OCI-LY3 (cell line): ENCODE data around the gene TSEN2.

Experiments used
- H2AFZ ChIP-seq: fragments of 200-600, 300-600 bp; shearing (Covaris generic); 2 replicates; pipeline ENCODE4 v1.6.0; 2014; ENCODE audit warnings: antibody characterized with exemption, low read depth, low read length
- H3K27ac ChIP-seq: fragments of 200-600, 300-600 bp; sonication (generic); 2 replicates; pipeline ENCODE4 v1.5.1; 2014; ENCODE audit warnings: mild to moderate bottlenecking, low read length, moderate library complexity, mixed read lengths
- H3K27me3 ChIP-seq: fragments of 200-600, 300-600 bp; sonication (generic); 2 replicates; pipeline ENCODE4 v1.6.1; 2014; ENCODE audit warnings: low read depth, low read length, mixed read lengths
- H3K36me3 ChIP-seq: fragments of 200-600, 300-600 bp; sonication (generic); replicated peaks from 2 replicates; pipeline ENCODE3; 2014; ENCODE audit warnings: low read depth, low read length, mixed read lengths
- H3K4me1 ChIP-seq: fragments of 300-600, 200-600 bp; sonication (generic); 2 replicates; pipeline ENCODE4 v1.6.1; 2014; ENCODE audit warnings: low read length, mixed read lengths
- H3K4me2 ChIP-seq: fragments of 200-600, 300-600 bp; sonication (generic); 2 replicates; pipeline ENCODE4 v1.6.1; 2014; ENCODE audit warnings: low read length, mixed read lengths
- H3K4me3 ChIP-seq: fragments of 300-600, 200-600 bp; sonication (generic); 2 replicates; pipeline ENCODE4 v1.5.1; 2014; ENCODE audit warnings: antibody characterized with exemption, mild to moderate bottlenecking, low read length, moderate library complexity
- H3K79me2 ChIP-seq: fragments of 300-600, 200-600 bp; shearing (Covaris generic); 2 replicates; pipeline ENCODE4 v1.6.1; 2014; ENCODE audit warnings: mild to moderate bottlenecking, low read length, mixed read lengths
- H3K9ac ChIP-seq: fragments of 300-600, 200-600 bp; shearing (Covaris generic); 2 replicates; pipeline ENCODE4 v1.6.0; 2014; ENCODE audit warnings: mild to moderate bottlenecking, low read length, moderate library complexity
- H3K9me3 ChIP-seq: fragments of 200-600, 300-600 bp; shearing (Covaris generic); 2 replicates; pipeline ENCODE4 v1.6.1; 2014; ENCODE audit warnings: low read length, mixed read lengths; ENCODE audit not compliant: insufficient read depth
- H4K20me1 ChIP-seq: fragments of 200-600, 300-600 bp; sonication (generic); 2 replicates; pipeline ENCODE4 v1.6.1; 2016; ENCODE audit warnings: low read length, mixed read lengths; ENCODE audit not compliant: insufficient read depth
- CTCF ChIP-seq: fragments of 200-600, 300-600 bp; sonication (generic); IDR thresholded peaks from 2 replicates; pipeline ENCODE4 v1.5.1; 2014; ENCODE audit warnings: antibody characterized with exemption, low read length, low read depth
- EZH2phosphoT487 ChIP-seq: fragments of 200-600 bp; shearing (Covaris generic); IDR thresholded peaks from 2 replicates; pipeline ENCODE4 v1.6.1; 2018; ENCODE audit warnings: antibody characterized with exemption, mixed run types, low read depth

TSEN2 gene

GRCh38 chr3:12507591-12508281 lies 23.5 kb downstream of the TSEN2 start:
- Histone ChIP-seq H3K4me2 (no peak overlapping the region), H3K9ac (no peak overlapping the region), H3K4me3 (no peak overlapping the region), H3K27me3 (no peaks in the 10 kb centered on the region), H3K79me2 (no peaks in the 10 kb centered on the region), H2AFZ (no peak overlapping the region), H4K20me1 (no peaks in the 10 kb centered on the region), H3K36me3 (peaks cover 48% of the 10 kb centered on the region), H3K27ac (no peak overlapping the region), H3K9me3 (no peaks in the 10 kb centered on the region), H3K4me1 (no peaks in the 10 kb centered on the region)
- TF ChIP-seq CTCF (no peak), EZH2phosphoT487 (no peak)

- no peaks in the 10 kb centered on the region for H3K9me3 ChIP-seq
- TF ChIP-seq CTCF (no peak), EZH2phosphoT487 (no peak)
- H3K27me3 ChIP-seq: no peaks in the 10 kb centered on the region
- no peaks in the 10 kb centered on the region for H3K79me2 ChIP-seq
- H3K4me2 ChIP-seq: no peak overlapping the region
- H3K4me3 ChIP-seq: no peak overlapping the region
- no peak overlapping the region for H2AFZ ChIP-seq
- no peaks in the 10 kb centered on the region for H3K4me1 ChIP-seq
- H4K20me1 ChIP-seq: no peaks in the 10 kb centered on the region
- peaks cover 49% of the 10 kb centered on the region for H3K36me3 ChIP-seq
- H3K9ac ChIP-seq: no peak overlapping the region
- H3K27ac ChIP-seq: no peak overlapping the region
Measured at GRCh38 chr3:12508291-12508700, 24.0 kb downstream of the TSEN2 start.

- Histone ChIP-seq H3K4me2 (no peak overlapping the region), H3K27me3 (no peaks in the 10 kb centered on the region), H4K20me1 (no peaks in the 10 kb centered on the region), H3K9ac (no peak overlapping the region), H2AFZ (no peak overlapping the region), H3K9me3 (no peaks in the 10 kb centered on the region), H3K4me3 (no peak overlapping the region), H3K4me1 (no peaks in the 10 kb centered on the region), H3K36me3 (peaks cover 44% of the 10 kb centered on the region), H3K79me2 (no peaks in the 10 kb centered on the region), H3K27ac (no peak overlapping the region)
- TF ChIP-seq CTCF (no peak), EZH2phosphoT487 (no peak)
Measured at GRCh38 chr3:12509466-12509865, 25.2 kb downstream of the TSEN2 start.

- Histone ChIP-seq H4K20me1 (no peaks in the 10 kb centered on the region), H3K36me3 (peaks cover 37% of the 10 kb centered on the region), H3K4me3 (no peak overlapping the region), H3K27me3 (no peaks in the 10 kb centered on the region), H2AFZ (no peak overlapping the region), H3K27ac (no peak overlapping the region), H3K4me1 (no peaks in the 10 kb centered on the region), H3K79me2 (no peaks in the 10 kb centered on the region), H3K4me2 (no peak overlapping the region), H3K9me3 (no peaks in the 10 kb centered on the region), H3K9ac (no peak overlapping the region)
- TF ChIP-seq EZH2phosphoT487 (no peak), CTCF (no peak)
Measured at GRCh38 chr3:12512534-12513118, 28.3 kb downstream of the TSEN2 start.
